ENCODE measurements around the gene CHCHD10. TPM values are rescaled to one million over a fixed set of nuclear protein-coding genes. Genes with fewer than 3 reads are reported as not detected.
A peak's percentile ranks its signal among the peaks of the same experiment; 100 is the strongest.

CHCHD10 gene
- total and polyA plus RNA-seq, 10 of the 15 experiments (the other 5 are each of a cell fraction or from before 2014, with no cell fraction given): 13.2 to 241 (median 128) TPM

DNA sequence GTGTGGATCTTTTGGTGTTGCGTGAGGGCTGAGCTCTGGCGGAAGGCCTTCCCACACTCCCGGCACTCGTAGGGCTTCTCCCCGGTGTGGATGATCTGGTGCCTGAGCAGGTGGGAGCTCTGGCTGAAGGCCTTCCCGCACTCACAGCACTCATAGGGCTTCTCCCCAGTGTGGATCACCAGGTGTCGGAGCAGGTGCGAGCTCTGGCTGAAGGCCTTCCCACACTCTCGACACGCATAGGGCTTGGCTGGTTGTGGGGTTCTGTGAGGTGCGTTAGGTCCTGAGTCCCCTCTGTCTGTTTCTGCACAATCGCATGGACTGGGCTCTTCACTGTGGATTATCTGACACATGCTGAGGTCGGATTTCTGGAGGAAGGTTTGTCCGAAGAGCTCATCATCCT is 23.3 kb downstream of the CHCHD10 start (continued):
- no peak for TF ChIP-seq E2F4 (IDR thresholded peaks at IDR 0.05; ENCODE audit: low read depth, low read length)
- TF ChIP-seq SREBF1 (IDR thresholded peaks at IDR 0.05; ENCODE audit: low read length): no peak
- TF ChIP-seq BMI1 (IDR thresholded peaks at IDR 0.05; ENCODE audit: borderline replicate concordance): no peak
- no peak for TF ChIP-seq ZBED1 (IDR thresholded peaks at IDR 0.05; ENCODE audit: borderline replicate concordance)
- TF ChIP-seq, protein P1, sequence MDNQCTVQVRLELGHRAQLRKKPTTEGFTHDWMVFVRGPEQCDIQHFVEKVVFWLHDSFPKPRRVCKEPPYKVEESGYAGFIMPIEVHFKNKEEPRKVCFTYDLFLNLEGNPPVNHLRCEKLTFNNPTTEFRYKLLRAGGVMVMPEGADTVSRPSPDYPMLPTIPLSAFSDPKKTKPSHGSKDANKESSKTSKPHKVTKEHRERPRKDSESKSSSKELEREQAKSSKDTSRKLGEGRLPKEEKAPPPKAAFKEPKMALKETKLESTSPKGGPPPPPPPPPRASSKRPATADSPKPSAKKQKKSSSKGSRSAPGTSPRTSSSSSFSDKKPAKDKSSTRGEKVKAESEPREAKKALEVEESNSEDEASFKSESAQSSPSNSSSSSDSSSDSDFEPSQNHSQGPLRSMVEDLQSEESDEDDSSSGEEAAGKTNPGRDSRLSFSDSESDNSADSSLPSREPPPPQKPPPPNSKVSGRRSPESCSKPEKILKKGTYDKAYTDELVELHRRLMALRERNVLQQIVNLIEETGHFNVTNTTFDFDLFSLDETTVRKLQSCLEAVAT (IDR thresholded peaks at IDR 0.05): no peak
- no peak for TF ChIP-seq ZSCAN29 (IDR thresholded peaks at IDR 0.05)

DNA sequence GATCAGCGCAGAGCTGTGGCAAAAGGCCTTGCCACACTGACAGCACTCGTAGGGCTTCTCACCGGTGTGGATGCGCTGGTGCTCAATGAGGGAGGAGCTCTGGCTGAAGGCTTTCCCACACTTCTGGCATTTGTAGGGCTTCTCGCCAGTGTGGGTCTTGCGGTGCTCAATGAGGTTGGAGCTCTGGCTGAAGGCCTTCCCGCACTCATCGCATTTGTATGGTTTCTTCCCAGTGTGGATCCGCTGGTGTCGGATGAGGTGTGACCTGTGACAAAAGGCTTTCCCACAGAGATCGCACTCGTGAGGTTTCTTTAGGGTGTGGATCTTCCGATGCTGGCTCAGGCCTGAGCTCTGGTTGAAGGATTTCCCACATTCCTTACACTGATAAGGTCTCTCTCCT is 23.8 kb downstream of the CHCHD10 start:
- RAD21 ChIA-PET (ENCODE audit: unreplicated experiment): no interaction called here
- Histone ChIP-seq H4K20me1 (ENCODE audit: control insufficient read depth, insufficient read depth) (no peaks in the 10 kb centered on the region), H3K4me1 (ENCODE audit: control insufficient read depth, insufficient read depth, low read length) (no peaks in the 10 kb centered on the region), H3K36me3 (ENCODE audit: control insufficient read depth in 2 of 2, insufficient read depth in 2 of 2, low read length in 1 of 2) (no peaks in the 10 kb centered on the region; a peak in 1 of 4 replicates), H3K27me3 (replicated peaks in 1 of 2; ENCODE audit: control insufficient read depth in 2 of 2, insufficient read depth in 2 of 2, low read length in 1 of 2) (no peaks in the 10 kb centered on the region), H3K79me2 (ENCODE audit: control insufficient read depth, insufficient read depth, low read length) (no peaks in the 10 kb centered on the region), H3K4me3 (no peak overlapping the region), H3K27ac (ENCODE audit: control insufficient read depth, insufficient read depth) (no peak overlapping the region), H3K4me2 (ENCODE audit: control insufficient read depth, insufficient read depth) (no peak overlapping the region), H3K9me3 (replicated peaks; ENCODE audit: control insufficient read depth, insufficient read depth, low read length) (no peaks in the 10 kb centered on the region; the same call in 2 of the 3 replicates), H3K9ac (ENCODE audit: control insufficient read depth, insufficient read depth, low read length) (no peak overlapping the region), H2AFZ (ENCODE audit: control insufficient read depth, low read depth, low read length) (no peak overlapping the region)
- no peak for DNase-seq (ENCODE audit: low read depth, low spot score)
- CTCF ChIA-PET: no interaction called here
- TF ChIP-seq ZNF687 (IDR thresholded peaks at IDR 0.05) (peak; percentile 99), ZNF592 (IDR thresholded peaks at IDR 0.05) (peak; percentile 98), BHLHE40 (IDR thresholded peaks at IDR 0.05; ENCODE audit: borderline replicate concordance in 1 of 2, low read depth in 2 of 2, low read length in 1 of 2) (no peak), TCF3 (IDR thresholded peaks at IDR 0.05; ENCODE audit: borderline replicate concordance, insufficient read depth, low read depth, low read length) (no peak), ZNF24 (IDR thresholded peaks at IDR 0.05) (peak; percentile 94)
- WGBS (ENCODE audit: insufficient coverage, insufficient replicate concordance, low lambda C conversion rate, missing lambda C conversion rate): 95% methylated on average over 13 of the region's 13 CpGs
- FAIRE-seq: no peak
- POLR2A ChIA-PET: interaction anchor here (0.5 to 1.6 kb wide), 2 partner anchors 11 to 19 kb away, joined by 3 to 7 read pairs; no protein-coding TSS in a partner anchor
- in situ Hi-C loops (cut with MboI): no loop called here
- SMC1A ChIA-PET (ENCODE audit: uncharacterized antibody, unreplicated experiment): interaction anchor here (0.7 kb wide), 1 partner anchor 13 kb away, joined by 3 read pairs; no protein-coding TSS in a partner anchor
- ATAC-seq: no peak
- intact Hi-C loops (cut with micrococcal nuclease; ENCODE audit: unreplicated experiment): no loop called here
- BruUV-seq (replicated peaks): no TSS peak

Data from GM12878 (cell line).